Measurements from ENCODE around the gene JARID2. TPM values are rescaled to one million over a fixed set of nuclear protein-coding genes. Genes with fewer than 3 reads are reported as not detected.

Gene JARID2
- total and polyA plus RNA-seq, 7 donors = 1.1 to 16.1 (median 4.9) TPM

DNA sequence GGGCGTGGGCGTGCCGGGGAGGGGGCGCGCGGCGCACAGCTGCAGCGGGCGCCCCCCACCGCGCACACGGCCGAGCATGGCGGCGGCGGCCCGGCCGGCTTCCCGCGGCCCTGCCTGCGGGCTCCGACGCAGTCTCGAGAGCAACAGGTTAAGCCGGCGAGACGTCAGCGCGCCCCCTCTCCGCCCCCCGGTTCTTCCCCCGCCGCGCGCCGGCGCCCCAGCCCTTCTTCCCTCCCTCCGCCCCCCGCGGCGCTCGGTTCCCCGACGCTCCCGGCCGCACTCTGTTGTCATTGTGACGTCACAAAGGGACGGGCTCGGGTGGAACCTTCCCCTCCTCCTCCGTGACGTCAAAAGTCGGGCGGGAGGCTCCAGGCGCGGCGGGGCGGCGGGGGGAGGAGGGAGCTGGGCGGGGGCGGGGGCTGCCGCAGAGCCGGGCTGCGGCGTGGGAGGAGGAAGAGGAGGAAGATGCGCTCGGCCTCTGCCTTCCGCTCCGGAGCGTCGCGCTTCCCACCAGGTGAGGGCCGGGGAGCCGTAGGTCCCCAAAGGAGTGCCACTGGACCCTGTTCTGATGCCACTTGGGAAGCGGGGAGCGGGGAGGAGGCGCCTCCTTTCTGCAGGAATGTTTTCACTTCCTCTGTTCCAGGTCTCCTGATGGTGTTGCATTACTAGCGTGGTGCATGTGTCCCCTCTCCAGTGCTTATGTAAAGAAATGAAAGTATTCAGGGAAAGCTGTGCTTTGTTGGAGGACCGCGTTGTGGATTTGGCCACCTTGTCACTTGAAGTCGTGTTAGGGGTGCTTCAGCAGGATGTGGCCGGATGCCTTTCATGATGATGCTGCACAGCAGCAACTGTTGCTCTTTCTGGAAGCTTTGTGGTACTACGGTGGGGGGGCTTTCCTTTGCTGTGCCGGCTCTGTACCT, 2.8 kb downstream of the JARID2 start:
- Histone ChIP-seq H3K27me3 (ENCODE audit: insufficient read depth in 3 of 3, low read length in 2 of 3) (no peaks in the 10 kb centered on the region), H3K27ac (peak overlapping the region; percentile 98), H3K9me3 (no peaks in the 10 kb centered on the region), H3K36me3 (ENCODE audit: insufficient read depth in 1 of 2, low read depth in 1 of 2) (no peaks in the 10 kb centered on the region), H3K4me3 (peak overlapping the region; percentile 88), H3K4me1 (peaks cover 20% of the 10 kb centered on the region)
- 0 to 2% (median 1%) methylated on average over 26 to 81 of the region's 83 CpGs for WGBS, 3 donors
- no peak for TF ChIP-seq CTCF (IDR thresholded peaks at IDR 0.05)
- ATAC-seq (peak; percentile 54 to 65 (median 58)), DNase-seq (peak; percentile 94 to 96)
- intact Hi-C loops (cut with DNase I) = loop anchor here (2.0 to 10.0 kb wide), 5 partner anchors 139 to 1038 kb away; no protein-coding TSS in a partner anchor

DNA sequence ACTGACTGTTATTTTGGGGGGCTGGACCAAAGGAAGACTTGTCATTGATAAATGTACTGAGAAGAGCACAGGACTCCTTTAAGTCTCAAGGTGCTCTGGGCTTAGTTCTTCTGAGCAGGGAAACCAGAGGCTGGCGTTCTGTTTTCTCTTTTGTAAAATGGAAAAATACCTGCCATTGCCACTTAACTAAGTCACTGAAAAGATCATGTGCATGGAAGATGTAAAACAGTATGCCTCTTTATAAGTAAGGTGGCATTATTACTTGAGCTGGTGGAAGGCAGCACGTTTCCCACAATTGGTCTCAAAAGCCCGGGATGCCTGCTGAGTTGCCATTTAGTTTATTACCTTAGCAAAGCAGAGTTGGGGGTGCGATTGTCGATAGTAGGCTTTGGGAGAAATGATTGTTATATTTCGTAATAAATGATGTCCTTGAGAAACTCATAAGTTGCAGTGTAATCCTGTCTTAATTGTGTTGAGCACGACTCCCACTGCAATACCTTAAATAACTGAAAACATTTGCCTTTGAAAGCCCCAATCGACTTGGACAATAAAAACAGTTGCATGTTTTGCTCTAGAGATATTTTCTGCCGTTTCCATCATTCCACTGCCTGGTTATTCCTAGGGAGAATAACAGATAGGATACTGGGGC, 3.6 kb downstream of the JARID2 start:
- intact Hi-C loops (cut with DNase I) = loop anchor here (2.0 to 10.0 kb wide), 9 partner anchors 125 to 1039 kb away; no protein-coding TSS in a partner anchor

DNA sequence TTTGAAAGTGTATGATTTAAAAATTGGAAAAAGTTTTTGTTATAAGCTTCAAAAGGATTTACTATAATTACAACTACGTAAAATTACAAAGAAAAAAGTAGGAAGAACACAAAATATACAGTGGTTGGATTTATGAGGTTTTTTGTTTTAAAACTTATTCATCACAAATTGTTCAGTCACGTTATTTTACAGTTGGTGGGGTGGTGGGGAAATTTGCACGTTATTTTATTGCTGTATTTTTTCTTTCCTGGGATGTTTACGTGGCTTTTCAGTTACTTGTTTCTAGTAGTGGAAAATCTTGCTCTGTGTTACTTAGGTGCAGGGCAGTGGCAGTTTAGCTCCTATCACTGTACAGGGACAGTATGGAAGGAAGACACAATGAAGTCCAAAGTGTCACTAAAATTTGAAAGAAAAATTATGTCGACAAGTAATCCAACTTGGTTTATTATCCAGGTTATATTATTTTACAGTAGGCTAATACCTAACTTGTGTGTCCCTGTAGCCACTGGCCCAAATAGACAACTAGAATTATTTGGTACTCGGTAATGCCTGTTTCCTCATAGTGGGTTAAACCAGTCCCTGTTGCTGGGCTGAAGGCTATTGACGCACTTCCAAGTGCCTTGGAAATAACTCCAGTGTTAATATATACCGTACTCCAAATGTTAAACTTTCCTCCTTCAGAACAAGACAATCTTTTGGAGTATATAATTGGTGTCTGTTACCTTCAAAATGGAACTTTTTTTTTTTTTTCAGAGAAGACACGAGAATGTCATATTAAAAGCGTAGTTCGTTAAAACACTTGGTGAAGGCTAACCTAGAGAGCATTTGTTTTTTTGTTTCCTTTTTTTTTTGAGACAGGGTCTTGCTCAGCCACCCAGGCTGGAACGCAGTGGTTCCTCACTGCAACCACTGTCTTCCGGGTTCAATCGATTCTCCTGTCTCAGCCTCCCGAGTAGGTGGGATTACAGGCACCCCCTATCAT, 4.6 kb downstream of the JARID2 start:
- H3K4me3 ChIP-seq = no peak overlapping the region
- no peak for TF ChIP-seq CTCF (IDR thresholded peaks at IDR 0.05)
- no peaks in the 10 kb centered on the region for H3K27me3 ChIP-seq (ENCODE audit: insufficient read depth in 3 of 3, low read length in 2 of 3)
- no peaks in the 10 kb centered on the region for H3K36me3 ChIP-seq (ENCODE audit: insufficient read depth in 1 of 2, low read depth in 1 of 2)
- DNase-seq = no peak
- no peaks in the 10 kb centered on the region for H3K9me3 ChIP-seq
- no peak for ATAC-seq
- peak overlapping the region; percentile 98 for H3K27ac ChIP-seq
- WGBS, 3 donors = 61 to 74% (median 65%) methylated on average over 15 of the region's 15 CpGs
- intact Hi-C loops (cut with DNase I) = loop anchor here (5.0 to 10.0 kb wide), 4 partner anchors 124 to 242 kb away; no protein-coding TSS in a partner anchor
- H3K4me1 ChIP-seq = peaks cover 31% of the 10 kb centered on the region

More for the DNA sequence above, 3.6 kb downstream of the JARID2 start:
- H3K36me3 ChIP-seq (ENCODE audit: insufficient read depth in 1 of 2, low read depth in 1 of 2) = no peaks in the 10 kb centered on the region
- DNase-seq (no peak), ATAC-seq (no peak)
- peaks cover 22% of the 10 kb centered on the region for H3K4me1 ChIP-seq
- WGBS, 3 donors = 14 to 25% (median 17%) methylated on average over 9 of the region's 9 CpGs
- peak overlapping the region; percentile 98 for H3K27ac ChIP-seq
- H3K9me3 ChIP-seq = no peaks in the 10 kb centered on the region
- peak overlapping the region; percentile 88 for H3K4me3 ChIP-seq
- H3K27me3 ChIP-seq (ENCODE audit: insufficient read depth in 3 of 3, low read length in 2 of 3) = no peaks in the 10 kb centered on the region
- no peak for TF ChIP-seq CTCF (IDR thresholded peaks at IDR 0.05)

- H3K36me3 ChIP-seq (ENCODE audit: insufficient read depth in 1 of 2, low read depth in 1 of 2) = no peaks in the 10 kb centered on the region
- H3K27ac ChIP-seq = peak overlapping the region; percentile 98
- no peaks in the 10 kb centered on the region for H3K9me3 ChIP-seq
- WGBS, 3 donors = 52 to 65% (median 55%) methylated on average over 3 of the region's 3 CpGs
- no peak overlapping the region for H3K4me3 ChIP-seq
- DNase-seq (no peak), ATAC-seq (no peak)
- H3K27me3 ChIP-seq (ENCODE audit: insufficient read depth in 3 of 3, low read length in 2 of 3) = no peaks in the 10 kb centered on the region
- peaks cover 48% of the 10 kb centered on the region for H3K4me1 ChIP-seq
- TF ChIP-seq CTCF (IDR thresholded peaks at IDR 0.05) = no peak
- intact Hi-C loops (cut with DNase I) = loop anchor here (5.0 to 10.0 kb wide), 4 partner anchors 123 to 240 kb away; no protein-coding TSS in a partner anchor
These were observed 6.3 kb downstream of the JARID2 start for GRCh38 chr6:15252195-15252594.
